ENCODE measurements around the gene PCDHGA5. TPM values are rescaled to one million over a fixed set of nuclear protein-coding genes. Genes with fewer than 3 reads are reported as not detected.
"Not testable (repeated sequence)": the region's sequence is repeated elsewhere in the genome, so short reads cannot be mapped to it uniquely, and the experiment has no call there.

The PCDHGA5 gene
- total RNA-seq, 1 donor from 2014 or later, result 0.72 TPM

GRCh38 chr5:141387557-141388311 is 23.8 kb downstream of the PCDHGA5 start, which contains the start of gene PCDHGB4:
Gene PCDHGB4, plus strand, starts transcription at chr5:141387698. Its CDS starts 187 bp downstream, at chr5:141387885.
- peak; percentile 47 for ATAC-seq

GRCh38 chr5:141388661-141389060 is 24.7 kb downstream of the PCDHGA5 start:
- ATAC-seq, result no peak

GRCh38 chr5:141389153-141390042 is 25.4 kb downstream of the PCDHGA5 start:
- no peak for ATAC-seq

GRCh38 chr5:141392429-141393198 is 28.7 kb downstream of the PCDHGA5 start, which contains the start of gene PCDHGA8:
Gene PCDHGA8, plus strand, starts transcription at chr5:141392633. Its CDS starts 181 bp downstream, at chr5:141392814.
- ATAC-seq, result no peak

GRCh38 chr5:141393267-141393666 is 29.3 kb downstream of the PCDHGA5 start:
- ATAC-seq, result no peak

- ATAC-seq, result not testable (repeated sequence)
These were observed 30.6 kb downstream of the PCDHGA5 start for GRCh38 chr5:141394401-141395187.

GRCh38 chr5:141397756-141398551 is 34.0 kb downstream of the PCDHGA5 start, which contains the start of gene PCDHGB5:
Gene PCDHGB5, plus strand, starts transcription at chr5:141397947. Its CDS starts 181 bp downstream, at chr5:141398128.
- peak; percentile 78 for ATAC-seq

GRCh38 chr5:141398608-141399007 is 34.6 kb downstream of the PCDHGA5 start:
- ATAC-seq, result no peak

GRCh38 chr5:141399555-141400258 is 35.7 kb downstream of the PCDHGA5 start:
- ATAC-seq, result no peak

GRCh38 chr5:141402553-141403243 is 38.7 kb downstream of the PCDHGA5 start, which contains the start of gene PCDHGA9:
Gene PCDHGA9, plus strand, starts transcription at chr5:141402778. Its CDS starts 175 bp downstream, at chr5:141402953.
- no peak for ATAC-seq

GRCh38 chr5:141403387-141403786 is 39.4 kb downstream of the PCDHGA5 start:
- no peak for ATAC-seq

GRCh38 chr5:141407790-141408505 is 44.0 kb downstream of the PCDHGA5 start, which contains the start of gene PCDHGB6:
Gene PCDHGB6, plus strand, starts transcription at chr5:141408021. Its CDS starts 182 bp downstream, at chr5:141408203.
- ATAC-seq, result peak; percentile 50

- no peak for ATAC-seq
These were observed 45.8 kb downstream of the PCDHGA5 start for GRCh38 chr5:141409598-141410306.

GRCh38 chr5:141411575-141411974 is 47.6 kb downstream of the PCDHGA5 start:
- ATAC-seq, result no peak

- ATAC-seq, result peak; percentile 78
These were observed 49.0 kb downstream of the PCDHGA5 start, which contains the start of gene PCDHGA10 for GRCh38 chr5:141412854-141413539. Gene PCDHGA10, plus strand, starts transcription at chr5:141412987. Its CDS starts 189 bp downstream, at chr5:141413176.

- ATAC-seq, result no peak
These were observed 49.6 kb downstream of the PCDHGA5 start for GRCh38 chr5:141413540-141414069.
